ENCODE results near the gene OR51L1.

Gene OR51L1

GRCh38 chr11:4979036-4979435 is 15.6 kb upstream of the OR51L1 start:
- no peak for DNase-seq (ENCODE audit: low read depth)
- H3K4me3 ChIP-seq (ENCODE audit: low read depth, low read length) = no peak overlapping the region
- no peak for TF ChIP-seq CTCF (IDR thresholded peaks at IDR 0.05; ENCODE audit: insufficient read depth, low read depth, low read length, missing control alignments)

- no peak for TF ChIP-seq CTCF (IDR thresholded peaks at IDR 0.05; ENCODE audit: insufficient read depth, low read depth, low read length, missing control alignments)
- DNase-seq (ENCODE audit: low read depth) = no peak
Observed at GRCh38 chr11:4982678-4983077, 12.0 kb upstream of the OR51L1 start.

GRCh38 chr11:4983841-4984240 is 10.8 kb upstream of the OR51L1 start:
- H3K4me3 ChIP-seq (ENCODE audit: low read depth, low read length) = no peak overlapping the region
- TF ChIP-seq CTCF (IDR thresholded peaks at IDR 0.05; ENCODE audit: insufficient read depth, low read depth, low read length, missing control alignments) = no peak
- no peak for DNase-seq (ENCODE audit: low read depth)

More at GRCh38 chr11:4982678-4983077, 12.0 kb upstream of the OR51L1 start:
- no peak overlapping the region for H3K4me3 ChIP-seq (ENCODE audit: low read depth, low read length)

GRCh38 chr11:4991060-4991459 is 3.6 kb upstream of the OR51L1 start:
- peak; percentile 31 for TF ChIP-seq CTCF (IDR thresholded peaks at IDR 0.05; ENCODE audit: insufficient read depth, low read depth, low read length, missing control alignments)
- no peak overlapping the region for H3K4me3 ChIP-seq (ENCODE audit: low read depth, low read length)
- DNase-seq (ENCODE audit: low read depth) = peak; percentile 9

GRCh38 chr11:5004424-5005274 is 10.0 kb downstream of the OR51L1 start:
- peak; percentile 57 for DNase-seq (ENCODE audit: low read depth)
- H3K4me3 ChIP-seq (ENCODE audit: low read depth, low read length) = no peak overlapping the region
- TF ChIP-seq CTCF (IDR thresholded peaks at IDR 0.05; ENCODE audit: insufficient read depth, low read depth, low read length, missing control alignments) = peak; percentile 39

- TF ChIP-seq CTCF (IDR thresholded peaks at IDR 0.05; ENCODE audit: insufficient read depth, low read depth, low read length, missing control alignments) = no peak
- H3K4me3 ChIP-seq (ENCODE audit: low read depth, low read length) = no peak overlapping the region
- peak; percentile 4 for DNase-seq (ENCODE audit: low read depth)
Observed at GRCh38 chr11:5007561-5007960, 12.9 kb downstream of the OR51L1 start.

GRCh38 chr11:5011254-5011653 is 16.6 kb downstream of the OR51L1 start:
- no peak for TF ChIP-seq CTCF (IDR thresholded peaks at IDR 0.05; ENCODE audit: insufficient read depth, low read depth, low read length, missing control alignments)
- no peak overlapping the region for H3K4me3 ChIP-seq (ENCODE audit: low read depth, low read length)
- no peak for DNase-seq (ENCODE audit: low read depth)
